Loucy (cell line): Measurements from ENCODE around the gene SYT2.
"Not testable (repeated sequence)": the region's sequence is repeated elsewhere in the genome, so short reads cannot be mapped to it uniquely, and the experiment has no call there.

Experiments used
- H2AFZ ChIP-seq: fragments of 200-600 bp; sonication (generic); 2 replicates; pipeline ENCODE4 v1.6.0; 2016; ENCODE audit warnings: antibody characterized with exemption, mild to moderate bottlenecking, low read length, moderate library complexity
- H3F3A ChIP-seq: fragments of 200-600 bp; 2 replicates; pipeline ENCODE4 v1.6.0; 2016; ENCODE audit warnings: antibody characterized with exemption, low read depth, mild to moderate bottlenecking
- H3K27me3 ChIP-seq: fragments of 200-600 bp; sonication (generic); 2 replicates; pipeline ENCODE4 v1.6.1; 2014; ENCODE audit warnings: low read length, mild to moderate bottlenecking; ENCODE audit not compliant: insufficient read depth, poor library complexity, severe bottlenecking
- H3K36me3 ChIP-seq: fragments of 200-600 bp; sonication (generic); 2 replicates; pipeline ENCODE4 v1.6.1; 2016; ENCODE audit warnings: low read length; ENCODE audit not compliant: insufficient read depth
- H3K4me1 ChIP-seq: fragments of 200-600 bp; sonication (generic); 2 replicates; pipeline ENCODE4 v1.5.1; 2014; ENCODE audit warnings: low read length, mild to moderate bottlenecking; ENCODE audit not compliant: insufficient read depth, poor library complexity, severe bottlenecking
- H3K4me2 ChIP-seq: fragments of 200-600 bp; sonication (generic); 2 replicates; pipeline ENCODE4 v1.6.0; 2014; ENCODE audit warnings: antibody characterized with exemption, low read length, low read depth, mild to moderate bottlenecking; ENCODE audit not compliant: poor library complexity, severe bottlenecking
- H3K4me3 ChIP-seq: fragments of 200-600 bp; sonication (generic); 2 replicates; pipeline ENCODE4 v1.5.1; 2014; ENCODE audit warnings: low read length, mild to moderate bottlenecking, mixed read lengths; ENCODE audit not compliant: poor library complexity, severe bottlenecking
- H3K79me2 ChIP-seq: fragments of 200-600 bp; sonication (generic); 2 replicates; pipeline ENCODE4 v1.6.1; 2014; ENCODE audit warnings: low read length; ENCODE audit not compliant: insufficient read depth
- H3K9ac ChIP-seq: fragments of 200-600 bp; sonication (generic); 2 replicates; pipeline ENCODE4 v1.6.0; 2014; ENCODE audit warnings: mild to moderate bottlenecking, low read depth, low read length, moderate library complexity; ENCODE audit not compliant: poor library complexity, severe bottlenecking
- H3K9me2 ChIP-seq: fragments of 200-600 bp; sonication (generic); replicated peaks from 2 replicates; pipeline ENCODE4 v1.6.1; 2016; ENCODE audit warnings: low read depth, low read length, mixed read lengths
- H3K9me3 ChIP-seq: fragments of 200-600 bp; sonication (generic); 2 replicates; pipeline ENCODE4 v1.6.1; 2014; ENCODE audit warnings: mild to moderate bottlenecking, antibody characterized with exemption, low read length, low read depth; ENCODE audit not compliant: insufficient read depth
- H4K20me1 ChIP-seq: fragments of 200-600 bp; sonication (generic); 2 replicates; pipeline ENCODE4 v1.6.0; 2014; ENCODE audit warnings: antibody characterized with exemption, low read length, mild to moderate bottlenecking; ENCODE audit not compliant: insufficient read depth, poor library complexity, severe bottlenecking
- EZH2phosphoT487 ChIP-seq: fragments of 200-600 bp; IDR thresholded peaks from 2 replicates; pipeline ENCODE4 v1.6.1; 2018; ENCODE audit warnings: antibody characterized with exemption, mild to moderate bottlenecking, moderate library complexity, borderline replicate concordance
- TF ChIP-seq, protein P1 (sequence below): fragments of 200-600 bp; sonication (generic); conservative IDR thresholded peaks from 2 replicates; pipeline ENCODE4 v1.5.1; 2014; ENCODE audit warnings: mild to moderate bottlenecking, antibody characterized with exemption, low read length

The SYT2 gene

DNA sequence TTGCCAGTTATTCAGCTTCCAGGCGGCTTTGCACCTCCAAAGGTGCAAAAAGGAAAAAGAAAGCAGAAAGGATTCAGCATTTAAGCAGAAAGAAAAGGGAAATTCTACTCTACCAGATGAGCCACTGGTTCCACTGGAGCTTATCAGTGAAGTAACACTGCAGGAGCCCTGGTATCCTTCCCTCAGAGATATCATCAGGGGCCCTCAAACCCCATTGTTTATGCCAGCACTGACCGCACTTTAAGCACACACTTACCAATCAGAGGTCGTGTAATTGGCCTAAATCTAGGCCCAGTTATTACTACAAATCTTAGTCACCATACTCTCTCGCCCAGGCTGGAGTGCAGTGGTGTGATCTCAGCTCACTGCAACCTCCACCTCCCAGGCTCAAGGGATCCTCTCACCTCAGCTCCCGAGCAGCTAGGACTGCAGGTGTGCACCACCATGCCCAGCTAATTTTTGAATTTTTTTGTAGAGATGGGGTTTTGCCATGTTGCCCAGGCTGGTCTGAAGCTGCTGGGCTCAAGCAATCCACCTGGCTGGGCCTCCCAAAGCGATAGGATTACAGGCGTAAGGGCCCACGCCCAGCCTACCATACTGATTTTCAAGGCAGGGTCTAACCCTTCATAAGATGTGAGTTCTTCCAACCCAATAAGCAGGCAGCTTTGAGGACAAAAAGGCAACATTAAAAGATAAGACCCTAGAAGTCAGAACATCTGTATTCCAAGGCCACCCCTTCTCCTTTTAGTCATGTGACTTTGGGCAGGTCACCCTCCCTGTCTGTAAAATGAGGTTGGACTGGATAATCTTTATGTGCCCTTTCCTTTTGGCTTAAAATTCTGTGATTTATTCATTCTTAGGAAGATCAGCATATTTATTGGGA lies 125.3 kb downstream of the SYT2 start:
- H3K36me3 ChIP-seq: no peaks in the 10 kb centered on the region; the same call in 1 of the 2 replicates
- peaks cover 9% of the 10 kb centered on the region for H3K4me1 ChIP-seq
- TF ChIP-seq, protein P1, sequence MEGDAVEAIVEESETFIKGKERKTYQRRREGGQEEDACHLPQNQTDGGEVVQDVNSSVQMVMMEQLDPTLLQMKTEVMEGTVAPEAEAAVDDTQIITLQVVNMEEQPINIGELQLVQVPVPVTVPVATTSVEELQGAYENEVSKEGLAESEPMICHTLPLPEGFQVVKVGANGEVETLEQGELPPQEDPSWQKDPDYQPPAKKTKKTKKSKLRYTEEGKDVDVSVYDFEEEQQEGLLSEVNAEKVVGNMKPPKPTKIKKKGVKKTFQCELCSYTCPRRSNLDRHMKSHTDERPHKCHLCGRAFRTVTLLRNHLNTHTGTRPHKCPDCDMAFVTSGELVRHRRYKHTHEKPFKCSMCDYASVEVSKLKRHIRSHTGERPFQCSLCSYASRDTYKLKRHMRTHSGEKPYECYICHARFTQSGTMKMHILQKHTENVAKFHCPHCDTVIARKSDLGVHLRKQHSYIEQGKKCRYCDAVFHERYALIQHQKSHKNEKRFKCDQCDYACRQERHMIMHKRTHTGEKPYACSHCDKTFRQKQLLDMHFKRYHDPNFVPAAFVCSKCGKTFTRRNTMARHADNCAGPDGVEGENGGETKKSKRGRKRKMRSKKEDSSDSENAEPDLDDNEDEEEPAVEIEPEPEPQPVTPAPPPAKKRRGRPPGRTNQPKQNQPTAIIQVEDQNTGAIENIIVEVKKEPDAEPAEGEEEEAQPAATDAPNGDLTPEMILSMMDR: no peak
- TF ChIP-seq EZH2phosphoT487: no peak

DNA sequence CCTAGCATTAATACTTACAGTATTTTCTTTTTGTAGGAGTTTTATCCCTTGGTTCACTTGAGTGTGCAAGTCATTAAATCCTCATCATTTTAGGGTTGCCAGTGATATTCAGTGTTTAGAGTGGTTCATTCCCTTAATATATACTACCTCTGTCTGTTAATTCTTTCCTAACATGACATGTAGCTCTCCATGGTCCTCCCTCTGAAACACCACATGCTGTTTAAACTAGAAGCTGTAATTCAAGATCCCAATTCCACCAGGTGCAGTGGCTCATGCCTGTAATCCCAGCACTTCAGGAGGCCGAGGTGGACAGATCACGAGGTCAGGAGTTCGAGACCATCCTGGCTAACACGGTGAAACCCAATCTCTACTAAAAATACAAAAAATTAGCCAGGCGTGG lies 127.9 kb downstream of the SYT2 start:
- not testable (repeated sequence) for H3K27me3 ChIP-seq, H3K36me3 ChIP-seq, H3K4me1 ChIP-seq, H2AFZ ChIP-seq, H3K9me2 ChIP-seq, H3K79me2 ChIP-seq, H4K20me1 ChIP-seq, H3K4me2 ChIP-seq, H3K4me3 ChIP-seq, H3K9ac ChIP-seq, H3F3A ChIP-seq, H3K9me3 ChIP-seq

More for the DNA sequence above, 125.3 kb downstream of the SYT2 start:
- Histone ChIP-seq H3K9ac (no peak overlapping the region), H3K9me2 (no peaks in the 10 kb centered on the region), H3K27me3 (no peaks in the 10 kb centered on the region), H3K79me2 (no peaks in the 10 kb centered on the region), H3K9me3 (no peaks in the 10 kb centered on the region), H2AFZ (no peak overlapping the region), H4K20me1 (no peaks in the 10 kb centered on the region), H3K4me3 (no peak overlapping the region), H3K4me2 (no peak overlapping the region), H3F3A (no peaks in the 10 kb centered on the region)

DNA sequence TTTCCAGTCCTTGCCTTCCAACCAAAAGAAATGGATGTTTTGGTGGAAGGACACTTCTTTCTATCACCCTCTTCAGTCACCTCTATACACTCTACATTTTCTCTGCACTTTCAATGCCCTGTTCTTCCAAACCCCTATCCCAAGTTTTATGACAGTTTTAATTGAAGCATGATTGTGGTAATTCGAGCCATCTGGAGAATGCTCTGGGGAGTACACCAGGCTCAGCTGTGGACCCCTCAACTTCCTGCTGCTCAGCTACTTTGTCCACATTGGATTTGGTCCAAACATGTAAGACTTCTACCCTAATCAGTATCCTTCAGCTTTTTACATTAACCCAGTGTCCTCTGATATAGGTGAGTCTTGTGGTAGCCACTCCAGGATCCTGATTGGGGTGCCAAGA lies 129.6 kb downstream of the SYT2 start:
- TF ChIP-seq, protein P1: no peak
- no peak for TF ChIP-seq EZH2phosphoT487
- Histone ChIP-seq H3K4me3 (no peak overlapping the region), H3K9me2 (no peaks in the 10 kb centered on the region)

More for the DNA sequence above, 129.6 kb downstream of the SYT2 start:
- Histone ChIP-seq H3K9ac (no peak overlapping the region), H3K4me1 (peaks cover 9% of the 10 kb centered on the region), H3F3A (no peaks in the 10 kb centered on the region), H3K9me3 (no peaks in the 10 kb centered on the region), H3K4me2 (no peak overlapping the region), H4K20me1 (no peaks in the 10 kb centered on the region), H3K79me2 (no peaks in the 10 kb centered on the region), H2AFZ (no peak overlapping the region), H3K36me3 (no peaks in the 10 kb centered on the region; the same call in 1 of the 2 replicates), H3K27me3 (no peaks in the 10 kb centered on the region)
